ENCODE data around the gene BNIP2.

Gene BNIP2

GRCh38 chr15:59618406-59618805, 70.7 kb downstream of the BNIP2 start:
- no peak for DNase-seq

- DNase-seq = no peak
Measured at GRCh38 chr15:59616379-59616778, 72.7 kb downstream of the BNIP2 start.

- no peak for DNase-seq
Measured at GRCh38 chr15:59615661-59616060, 73.5 kb downstream of the BNIP2 start.

- no peak for DNase-seq
Measured at GRCh38 chr15:59614153-59614552, 75.0 kb downstream of the BNIP2 start.

- no peak for DNase-seq
Measured at GRCh38 chr15:59611276-59612260, 77.6 kb downstream of the BNIP2 start, which contains the start of gene GCNT3. TSS of gene GCNT3 (plus strand) at chr15:59611783. CDS start at chr15:59618239, 6,456 bp downstream.

- no peak for DNase-seq
Measured at GRCh38 chr15:59609730-59610712, 79.1 kb downstream of the BNIP2 start.

All from NCI-H748 treated with DMSO at 0.1 percent for 48 hours (cell line).